Progenitor cell of endocrine pancreas (in vitro differentiated cells): ENCODE results near the gene POLE. TPM values are rescaled to one million over a fixed set of nuclear protein-coding genes. Genes with fewer than 3 reads are reported as not detected.

ENCODE experiments used
- DNase-seq: peaks from one replicate; pipeline ENCODE4 v3.0.0; 2021; ENCODE audit warnings: low spot score; ENCODE audit not compliant: unreplicated experiment
- H3K27ac Mint-ChIP-seq: 2 replicates; pipeline ENCODE4 v1.8.0; 2021; ENCODE audit warnings: mild to moderate bottlenecking, moderate library complexity, mixed read lengths
- H3K27me3 Mint-ChIP-seq: 2 replicates; pipeline ENCODE4 v1.8.0; 2021; ENCODE audit warnings: mixed read lengths
- H3K36me3 Mint-ChIP-seq: 2 replicates; pipeline ENCODE4 v1.8.0; 2022; ENCODE audit warnings: mixed read lengths; ENCODE audit not compliant: insufficient read depth
- H3K4me1 Mint-ChIP-seq: 2 replicates; pipeline ENCODE4 v1.8.0; 2021; ENCODE audit warnings: low read depth, mixed read lengths
- H3K4me3 Mint-ChIP-seq: 2 replicates; pipeline ENCODE4 v1.8.0; 2021; ENCODE audit warnings: low read depth, mild to moderate bottlenecking, moderate library complexity, mixed read lengths
- H3K9me3 Mint-ChIP-seq: 2 replicates; pipeline ENCODE4 v1.8.0; 2021; ENCODE audit warnings: low read depth, mixed read lengths
- CTCF ChIP-seq: fragments of 200-600 bp; sonication (generic); IDR thresholded peaks from one replicate; pipeline ENCODE4 v1.5.0; 2021; ENCODE audit warnings: antibody characterized with exemption, mild to moderate bottlenecking; ENCODE audit not compliant: unreplicated experiment
- total RNA-seq: library from RNA; stranded (reverse); gene quantifications from 2 replicates; pipeline ENCODE4 v1.2.1, GENCODE V29; 2021

Gene POLE
- total RNA-seq, 1 donor from 2014 or later = 121 TPM

GRCh38 chr12:132710405-132711079 lies 23.4 kb upstream of the POLE start, which contains the start of gene PGAM5:
Gene PGAM5, plus strand, starts transcription at chr12:132710842. Its CDS starts 35 bp downstream, at chr12:132710877.
- H3K36me3 Mint-ChIP-seq = peaks cover 11% of the 10 kb centered on the region
- TF ChIP-seq CTCF = no peak

GRCh38 chr12:132710043-132710404 lies 22.9 kb upstream of the POLE start:
- Mint-ChIP-seq H3K4me1 (peaks cover 11% of the 10 kb centered on the region), H3K27ac (peak overlapping the region; percentile 94), H3K27me3 (no peaks in the 10 kb centered on the region), H3K9me3 (no peaks in the 10 kb centered on the region), H3K36me3 (peaks cover 11% of the 10 kb centered on the region), H3K4me3 (peak overlapping the region; percentile 95)
- TF ChIP-seq CTCF = no peak
- DNase-seq = peak; percentile 19

More at GRCh38 chr12:132710405-132711079, 23.4 kb upstream of the POLE start, which contains the start of gene PGAM5:
- Mint-ChIP-seq H3K27me3 (no peaks in the 10 kb centered on the region), H3K4me1 (peaks cover 11% of the 10 kb centered on the region), H3K27ac (peak within 1 kb of the TSS; percentile 94), H3K9me3 (no peaks in the 10 kb centered on the region), H3K4me3 (peak within 1 kb of the TSS; percentile 95)
- DNase-seq = peak; percentile 74

GRCh38 chr12:132708150-132708549 lies 21.0 kb upstream of the POLE start:
- no peak for DNase-seq
- Mint-ChIP-seq H3K9me3 (no peaks in the 10 kb centered on the region), H3K27me3 (no peaks in the 10 kb centered on the region), H3K36me3 (peaks cover 8% of the 10 kb centered on the region), H3K4me3 (no peak overlapping the region), H3K27ac (no peak overlapping the region), H3K4me1 (peaks cover 11% of the 10 kb centered on the region)
- no peak for TF ChIP-seq CTCF

- H3K4me1 Mint-ChIP-seq = peaks cover 11% of the 10 kb centered on the region
- DNase-seq = no peak
- H3K27ac Mint-ChIP-seq = peak overlapping the region; percentile 8
- H3K4me3 Mint-ChIP-seq = peak overlapping the region; percentile 11
- no peak for TF ChIP-seq CTCF
- H3K9me3 Mint-ChIP-seq = no peaks in the 10 kb centered on the region
- H3K36me3 Mint-ChIP-seq = peaks cover 8% of the 10 kb centered on the region
- H3K27me3 Mint-ChIP-seq = no peaks in the 10 kb centered on the region
Observed at GRCh38 chr12:132707241-132707640, 20.1 kb upstream of the POLE start.

- no peaks in the 10 kb centered on the region for H3K27me3 Mint-ChIP-seq
- H3K27ac Mint-ChIP-seq = peak overlapping the region; percentile 79
- TF ChIP-seq CTCF = no peak
- H3K4me3 Mint-ChIP-seq = no peak overlapping the region
- H3K4me1 Mint-ChIP-seq = no peaks in the 10 kb centered on the region
- H3K9me3 Mint-ChIP-seq = no peaks in the 10 kb centered on the region
- H3K36me3 Mint-ChIP-seq = peaks cover 16% of the 10 kb centered on the region
- DNase-seq = no peak
Observed at GRCh38 chr12:132703641-132704040, 16.5 kb upstream of the POLE start.
